Neural crest cell (in vitro differentiated cells): Measurements from ENCODE around the gene NSMCE1. TPM values are rescaled to one million over a fixed set of nuclear protein-coding genes. Genes with fewer than 3 reads are reported as not detected.

Experiments
- DNase-seq: peaks from one replicate; pipeline ENCODE4 v3.0.0; 2021; ENCODE audit warnings: low read depth, mixed read lengths, low spot score
- H3K27ac Mint-ChIP-seq: one replicate; pipeline ENCODE4 v1.8.0; 2021; ENCODE audit warnings: mild to moderate bottlenecking, mixed read lengths; ENCODE audit not compliant: unreplicated experiment
- H3K27me3 Mint-ChIP-seq: 2 replicates; pipeline ENCODE4 v1.8.0; 2021; ENCODE audit warnings: low read depth, mild to moderate bottlenecking, mixed read lengths
- H3K36me3 Mint-ChIP-seq: 2 replicates; pipeline ENCODE4 v1.8.0; 2021; ENCODE audit warnings: low read depth, mild to moderate bottlenecking, mixed read lengths
- H3K4me1 Mint-ChIP-seq: 2 replicates; pipeline ENCODE4 v1.8.0; 2021; ENCODE audit warnings: mixed read lengths
- H3K4me3 Mint-ChIP-seq: one replicate; pipeline ENCODE4 v1.8.0; 2021; ENCODE audit warnings: mild to moderate bottlenecking, mixed read lengths
- H3K9me3 Mint-ChIP-seq: 2 replicates; pipeline ENCODE4 v1.8.0; 2021; ENCODE audit warnings: mixed read lengths
- CTCF ChIP-seq: fragments of 200-600 bp; sonication (generic); conservative IDR thresholded peaks from 2 replicates; pipeline ENCODE4 v1.5.0; 2021; ENCODE audit warnings: antibody characterized with exemption, mild to moderate bottlenecking
- total RNA-seq: library from RNA; stranded (reverse); gene quantifications from 2 replicates; pipeline ENCODE4 v1.2.1, GENCODE V29; 2021

NSMCE1 gene
- total RNA-seq, 1 donor from 2014 or later, result 30.4 TPM

DNA sequence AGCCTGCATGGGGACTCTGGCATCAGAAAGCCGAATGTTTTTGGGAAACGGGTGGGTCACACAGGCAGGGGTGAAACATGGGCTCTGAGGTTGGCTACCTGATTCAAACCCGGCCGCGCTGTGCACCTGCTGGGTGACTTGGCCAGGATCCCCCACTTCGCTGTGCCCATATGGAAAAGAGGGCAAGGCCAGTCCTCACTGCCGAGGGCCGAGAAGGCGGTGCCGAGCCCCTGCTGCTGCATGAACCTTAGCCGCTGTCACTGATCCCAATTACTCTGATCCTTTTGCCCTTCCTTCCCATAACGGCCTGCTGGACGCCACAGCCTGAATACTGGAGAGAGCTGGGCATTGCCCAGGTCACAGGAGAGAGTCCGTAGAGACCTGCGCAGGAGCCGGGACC, 47.6 kb downstream of the NSMCE1 start:
- Mint-ChIP-seq H3K36me3 (no peaks in the 10 kb centered on the region), H3K4me1 (peaks cover 4% of the 10 kb centered on the region), H3K9me3 (no peaks in the 10 kb centered on the region), H3K27me3 (no peaks in the 10 kb centered on the region), H3K4me3 (no peak overlapping the region), H3K27ac (no peak overlapping the region)
- DNase-seq, result no peak
- TF ChIP-seq CTCF, result no peak

GRCh38 chr16:27220527-27220926, 48.0 kb downstream of the NSMCE1 start:
- Mint-ChIP-seq H3K4me1 (peaks cover 4% of the 10 kb centered on the region), H3K4me3 (no peak overlapping the region), H3K27ac (no peak overlapping the region), H3K27me3 (no peaks in the 10 kb centered on the region), H3K9me3 (no peaks in the 10 kb centered on the region), H3K36me3 (no peaks in the 10 kb centered on the region)
- DNase-seq, result no peak
- TF ChIP-seq CTCF, result no peak

DNA sequence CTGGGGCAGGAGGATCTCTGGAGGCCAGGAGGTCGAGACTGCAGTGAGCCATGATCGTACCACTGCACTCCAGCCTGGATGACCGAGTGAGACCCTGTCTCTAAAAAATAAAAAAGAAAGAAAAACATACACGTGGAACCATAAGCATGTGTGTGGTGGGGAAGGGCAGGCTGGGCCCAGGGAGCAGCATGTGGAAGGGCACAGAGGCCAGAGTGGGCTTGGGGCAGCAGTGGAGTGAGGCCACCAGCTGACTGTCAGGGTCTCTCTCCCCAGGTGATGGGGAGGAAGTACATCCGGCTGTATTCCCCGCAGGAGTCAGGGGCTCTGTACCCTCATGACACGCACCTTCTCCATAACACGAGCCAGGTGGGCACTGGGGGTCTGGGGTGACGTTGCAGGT, 48.5 kb downstream of the NSMCE1 start:
- no peak for TF ChIP-seq CTCF
- Mint-ChIP-seq H3K36me3 (no peaks in the 10 kb centered on the region), H3K27me3 (no peaks in the 10 kb centered on the region), H3K4me3 (no peak overlapping the region), H3K9me3 (no peaks in the 10 kb centered on the region), H3K27ac (no peak overlapping the region), H3K4me1 (peaks cover 4% of the 10 kb centered on the region)
- no peak for DNase-seq

DNA sequence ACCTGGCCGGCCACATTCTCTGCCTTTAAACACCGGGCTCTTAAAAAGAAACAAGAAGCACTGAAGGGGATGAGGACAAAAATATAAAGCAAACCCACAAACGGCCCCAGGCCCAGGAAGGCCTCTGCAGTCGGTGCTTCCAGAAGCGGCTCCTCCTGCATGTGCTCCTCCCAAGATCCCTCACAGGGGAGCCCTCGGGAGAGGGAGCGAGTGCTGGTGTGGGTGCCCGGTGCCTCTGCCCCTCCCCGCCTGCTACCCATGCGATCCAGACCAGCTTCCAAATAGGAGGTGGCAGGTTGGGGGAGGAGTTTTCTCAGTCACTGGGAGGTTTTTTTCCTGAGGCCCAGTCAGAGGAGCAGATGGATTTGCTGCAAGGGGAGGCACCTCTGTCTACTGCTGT, 49.4 kb downstream of the NSMCE1 start:
- no peak for DNase-seq
- Mint-ChIP-seq H3K27me3 (no peaks in the 10 kb centered on the region), H3K9me3 (no peaks in the 10 kb centered on the region), H3K27ac (peak overlapping the region; percentile 12), H3K4me3 (no peak overlapping the region), H3K36me3 (no peaks in the 10 kb centered on the region), H3K4me1 (peaks cover 4% of the 10 kb centered on the region)
- TF ChIP-seq CTCF, result no peak

GRCh38 chr16:27218756-27219155, 49.8 kb downstream of the NSMCE1 start:
- no peak for DNase-seq
- peaks cover 4% of the 10 kb centered on the region for H3K4me1 Mint-ChIP-seq
- H3K4me3 Mint-ChIP-seq, result no peak overlapping the region
- peak overlapping the region; percentile 12 for H3K27ac Mint-ChIP-seq
- no peak for TF ChIP-seq CTCF
- no peaks in the 10 kb centered on the region for H3K36me3 Mint-ChIP-seq
- H3K27me3 Mint-ChIP-seq, result no peaks in the 10 kb centered on the region
- no peaks in the 10 kb centered on the region for H3K9me3 Mint-ChIP-seq

- no peak for DNase-seq
- Mint-ChIP-seq H3K27me3 (no peaks in the 10 kb centered on the region), H3K4me3 (no peak overlapping the region), H3K4me1 (peaks cover 4% of the 10 kb centered on the region), H3K9me3 (no peaks in the 10 kb centered on the region), H3K27ac (peak overlapping the region; percentile 64), H3K36me3 (no peaks in the 10 kb centered on the region)
- TF ChIP-seq CTCF, result no peak
These were observed 51.3 kb downstream of the NSMCE1 start for GRCh38 chr16:27217256-27217655.
